Caco-2 (cell line): Measurements from ENCODE around the gene MARCHF2. TPM values are rescaled to one million over a fixed set of nuclear protein-coding genes. Genes with fewer than 3 reads are reported as not detected.
A peak's percentile ranks its signal among the peaks of the same experiment; 100 is the strongest.

Source experiments
- BruUV-seq: library from RNA; stranded (reverse); fragments of 400-500 nt; replicated peaks from 2 replicates; lab custom pipeline; 2021; lab: Mats Ljungman, UMichigan
- CTCF ChIA-PET: fragments of 300-600 bp; sonication (Branson Sonifier 250); formaldehyde crosslinking; loops from one replicate; lab custom pipeline; 2022; ENCODE audit warnings: antibody characterized with exemption; lab: Charles Lee
- POLR2A ChIA-PET: fragments of 300-600 bp; sonication (Branson Sonifier 250); formaldehyde crosslinking; loops from one replicate; lab custom pipeline; 2022; ENCODE audit warnings: antibody characterized with exemption; lab: Charles Lee
- DNase-seq, 2 experiments: peaks; one replicate each; pipeline versions ENCODE4 v3.0.0 to v3.0.0-alpha.2; 2020 to 2022
- H3K27me3 ChIP-seq: replicated peaks from 2 replicates; pipeline ENCODE4 v1.6.0; 2011; ENCODE audit warnings: low read length; ENCODE audit not compliant: control insufficient read depth, insufficient read depth
- H3K36me3 ChIP-seq: 2 replicates; pipeline ENCODE4 v1.5.1; 2011; ENCODE audit warnings: low read length; ENCODE audit not compliant: control insufficient read depth, insufficient read depth
- H3K4me1 ChIP-seq: fragments of 250-450 bp; sonication (Bioruptor Pico); 2 replicates; pipeline ENCODE4 v1.5.1; 2020; ENCODE audit warnings: mild to moderate bottlenecking
- H3K4me3 ChIP-seq: 2 replicates; pipeline ENCODE4 v1.5.1; 2011; ENCODE audit warnings: low read depth, mild to moderate bottlenecking, control low read depth, low read length
- H3K9me3 ChIP-seq: fragments of 250-450 bp; sonication (Bioruptor Pico); 2 replicates; pipeline ENCODE4 v1.5.1; 2020; ENCODE audit warnings: mild to moderate bottlenecking, moderate library complexity
- H3K27ac Mint-ChIP-seq: one replicate; pipeline ENCODE4 v1.8.0; 2022; ENCODE audit warnings: mixed read lengths; ENCODE audit not compliant: unreplicated experiment
- H3K27me3 Mint-ChIP-seq: one replicate; pipeline ENCODE4 v1.8.0; 2022; ENCODE audit warnings: mixed read lengths; ENCODE audit not compliant: insufficient read depth, unreplicated experiment
- H3K36me3 Mint-ChIP-seq: one replicate; pipeline ENCODE4 v1.8.0; 2022; ENCODE audit warnings: mild to moderate bottlenecking, mixed read lengths; ENCODE audit not compliant: insufficient read depth, unreplicated experiment
- H3K4me1 Mint-ChIP-seq: one replicate; pipeline ENCODE4 v1.8.0; 2022; ENCODE audit warnings: low read depth, mixed read lengths; ENCODE audit not compliant: unreplicated experiment
- H3K4me3 Mint-ChIP-seq: one replicate; pipeline ENCODE4 v1.8.0; 2022; ENCODE audit warnings: mild to moderate bottlenecking, moderate library complexity, mixed read lengths; ENCODE audit not compliant: unreplicated experiment
- H3K9me3 Mint-ChIP-seq: one replicate; pipeline ENCODE4 v1.8.0; 2022; ENCODE audit warnings: mixed read lengths; ENCODE audit not compliant: unreplicated experiment
- CTCF ChIP-seq, 2 experiments: fragments of 200-600 bp in 1 of 2; IDR thresholded peaks; 1 replicate in 1 of 2; 2 replicates in 1 of 2; pipeline versions ENCODE4 v1.5.1 to v1.8.0; 2011 to 2022; ENCODE audit warnings: antibody characterized with exemption in 1 of 2, control low read depth in 1 of 2, inconsistent platforms in 1 of 2, low read depth in 1 of 2, low read length in 1 of 2, mild to moderate bottlenecking in 1 of 2, moderate library complexity in 1 of 2; ENCODE audit not compliant: insufficient read depth in 1 of 2, severe bottlenecking in 1 of 2, unreplicated experiment in 1 of 2
- intact Hi-C: fragments of 100-400 bp; cut with micrococcal nuclease; formaldehyde crosslinking; loops from one replicate; pipeline ENCODE4 v1.10.0; 2022; ENCODE audit not compliant: unreplicated experiment
- total RNA-seq: library from RNA; stranded (reverse); gene quantifications from 2 replicates; pipeline ENCODE4 v1.2.3, GENCODE V29; 2022

MARCHF2 gene
- total RNA-seq, 1 experiment from 2014 or later = 13.8 TPM

- Mint-ChIP-seq H3K27ac (no peak overlapping the region), H3K36me3 (peaks cover 60% of the 10 kb centered on the region), H3K4me1 (peaks cover 37% of the 10 kb centered on the region), H3K27me3 (no peaks in the 10 kb centered on the region), H3K4me3 (no peak overlapping the region), H3K9me3 (no peaks in the 10 kb centered on the region)
- Histone ChIP-seq H3K27me3 (no peaks in the 10 kb centered on the region), H3K4me3 (no peak overlapping the region), H3K36me3 (peaks cover 2% of the 10 kb centered on the region; the same call in 1 of the 2 replicates), H3K4me1 (peaks cover 47% of the 10 kb centered on the region), H3K9me3 (no peaks in the 10 kb centered on the region)
- ChIA-PET CTCF (no interaction called here), POLR2A (interaction anchor here (0.6 kb wide), 1 partner anchor 56 kb away, joined by 3 read pairs; the partner anchor contains the start of gene ZNF414)
- no peak for DNase-seq
- no TSS peak for BruUV-seq
- TF ChIP-seq CTCF (IDR thresholded peaks at IDR 0.05; ENCODE audit: insufficient read depth in 1 of 2, low read depth in 1 of 2, low read length in 1 of 2, severe bottlenecking in 1 of 2, unreplicated experiment in 1 of 2) = no peak
- intact Hi-C loops = no loop called here
These were observed 44.7 kb downstream of the MARCHF2 start for GRCh38 chr19:8457827-8458226.

- Mint-ChIP-seq H3K4me3 (peak overlapping the region; percentile 30), H3K36me3 (peaks cover 60% of the 10 kb centered on the region), H3K27me3 (no peaks in the 10 kb centered on the region), H3K9me3 (no peaks in the 10 kb centered on the region), H3K27ac (peak overlapping the region; percentile 88), H3K4me1 (peaks cover 42% of the 10 kb centered on the region)
- Histone ChIP-seq H3K36me3 (peaks cover 2% of the 10 kb centered on the region; the same call in 1 of the 2 replicates), H3K4me3 (no peak overlapping the region), H3K4me1 (peaks cover 52% of the 10 kb centered on the region), H3K9me3 (no peaks in the 10 kb centered on the region), H3K27me3 (no peaks in the 10 kb centered on the region)
- CTCF ChIA-PET = no interaction called here
- intact Hi-C loops = no loop called here
- no peak for DNase-seq
- BruUV-seq = no TSS peak
- no peak for TF ChIP-seq CTCF (IDR thresholded peaks at IDR 0.05; ENCODE audit: insufficient read depth in 1 of 2, low read depth in 1 of 2, low read length in 1 of 2, severe bottlenecking in 1 of 2, unreplicated experiment in 1 of 2)
- POLR2A ChIA-PET = no interaction called here
These were observed 45.3 kb downstream of the MARCHF2 start for GRCh38 chr19:8458380-8458779.

GRCh38 chr19:8459095-8459494 is 46.0 kb downstream of the MARCHF2 start:
- Histone ChIP-seq H3K4me1 (peaks cover 54% of the 10 kb centered on the region), H3K27me3 (no peaks in the 10 kb centered on the region), H3K36me3 (peaks cover 2% of the 10 kb centered on the region; the same call in 1 of the 2 replicates), H3K4me3 (no peak overlapping the region), H3K9me3 (no peaks in the 10 kb centered on the region)
- POLR2A ChIA-PET = interaction anchor here (0.9 kb wide), 1 partner anchor 11 kb away, joined by 3 read pairs; no protein-coding TSS in a partner anchor
- H3K27me3 Mint-ChIP-seq = no peaks in the 10 kb centered on the region
- no TSS peak for BruUV-seq
- H3K27ac Mint-ChIP-seq = peak overlapping the region; percentile 45
- CTCF ChIA-PET = interaction anchor here (1.1 kb wide), 1 partner anchor 9 kb away, joined by 3 read pairs; no protein-coding TSS in a partner anchor
- H3K4me1 Mint-ChIP-seq = peaks cover 42% of the 10 kb centered on the region
- intact Hi-C loops = no loop called here
- H3K4me3 Mint-ChIP-seq = peak overlapping the region; percentile 23
- no peak for DNase-seq
- peaks cover 64% of the 10 kb centered on the region for H3K36me3 Mint-ChIP-seq
- no peak for TF ChIP-seq CTCF (IDR thresholded peaks at IDR 0.05; ENCODE audit: insufficient read depth in 1 of 2, low read depth in 1 of 2, low read length in 1 of 2, severe bottlenecking in 1 of 2, unreplicated experiment in 1 of 2)
- no peaks in the 10 kb centered on the region for H3K9me3 Mint-ChIP-seq
